ENCODE results near the gene IGLON5. TPM values are rescaled to one million over a fixed set of nuclear protein-coding genes. Genes with fewer than 3 reads are reported as not detected.

Gene IGLON5
- total RNA-seq, 2 experiments from 2014 or later, result not detected

GRCh38 chr19:51292971-51293370 lies 18.5 kb upstream of the IGLON5 start:
- Histone ChIP-seq H3K9me3 (ENCODE audit: low read length) (no peaks in the 10 kb centered on the region), H3K9me2 (ENCODE audit: insufficient read depth, low read length) (no peaks in the 10 kb centered on the region), H3K4me2 (ENCODE audit: low read length) (no peak overlapping the region), H3K27ac (ENCODE audit: low read depth, low read length, poor library complexity, severe bottlenecking) (no peak overlapping the region), H3K4me3 (ENCODE audit: low read depth, low read length, poor library complexity, severe bottlenecking) (no peak overlapping the region), H3K4me1 (ENCODE audit: insufficient read depth, low read length, poor library complexity, severe bottlenecking) (no peaks in the 10 kb centered on the region), H4K20me1 (ENCODE audit: insufficient read depth, low read length) (no peaks in the 10 kb centered on the region), H2AFZ (ENCODE audit: low read length) (no peak overlapping the region), H3K36me3 (ENCODE audit: insufficient read depth, low read length) (no peaks in the 10 kb centered on the region), H3K79me2 (ENCODE audit: insufficient read depth, low read depth, low read length) (no peaks in the 10 kb centered on the region)
- DNase-seq (ENCODE audit: low spot score), result no peak
- intact Hi-C loops (cut with micrococcal nuclease; ENCODE audit: unreplicated experiment), result no loop called here
- ChIA-PET CTCF (ENCODE audit: unreplicated experiment) (no interaction called here), POLR2A (interaction anchor here (1.0 kb wide), 1 partner anchor 11 kb away, joined by 3 read pairs; no protein-coding TSS in a partner anchor)
- BruUV-seq (replicated peaks), result no TSS peak
- no peak for TF ChIP-seq CTCF (conservative IDR thresholded peaks at IDR 0.05; ENCODE audit: low read length)
- TF ChIP-seq EZH2phosphoT487 (IDR thresholded peaks at IDR 0.05; ENCODE audit: borderline replicate concordance, low read depth, low read length), result no peak

DNA sequence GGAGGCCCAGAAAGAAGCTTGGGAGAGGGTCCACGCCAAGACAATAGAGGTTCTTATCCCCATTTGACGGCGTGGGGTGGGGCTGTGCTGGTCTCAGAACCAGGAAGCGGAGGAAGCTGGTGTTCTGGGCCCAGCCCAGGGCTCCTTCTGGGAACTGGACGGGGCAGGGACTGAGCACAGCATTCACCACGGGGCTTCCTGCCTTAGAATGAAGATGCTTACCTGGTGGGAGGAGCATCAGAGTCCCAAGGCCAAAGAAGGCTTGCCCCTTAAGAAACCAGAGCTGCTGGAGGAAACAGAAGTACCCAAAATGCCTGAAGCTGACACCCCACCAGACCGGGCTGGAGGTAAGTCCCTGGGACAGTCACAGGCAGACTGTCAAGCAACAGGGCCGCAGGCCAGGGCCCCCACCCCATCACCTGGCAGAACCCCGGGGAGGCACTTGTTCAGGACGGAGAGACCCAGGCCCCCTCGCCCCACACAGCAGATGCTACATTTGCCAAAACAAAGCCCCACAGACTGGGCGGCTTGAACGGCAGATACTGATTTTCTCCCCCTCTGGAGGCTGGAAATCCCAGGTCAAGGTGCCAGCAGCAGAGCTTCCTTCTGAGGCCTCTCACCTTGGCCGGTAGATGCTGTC lies 17.8 kb upstream of the IGLON5 start:
- H3K4me1 ChIP-seq (ENCODE audit: insufficient read depth, low read length, poor library complexity, severe bottlenecking), result no peaks in the 10 kb centered on the region
- intact Hi-C loops (cut with micrococcal nuclease; ENCODE audit: unreplicated experiment), result no loop called here
- H2AFZ ChIP-seq (ENCODE audit: low read length), result no peak overlapping the region
- H3K9me2 ChIP-seq (ENCODE audit: insufficient read depth, low read length), result no peaks in the 10 kb centered on the region
- no peak for TF ChIP-seq EZH2phosphoT487 (IDR thresholded peaks at IDR 0.05; ENCODE audit: borderline replicate concordance, low read depth, low read length)
- no peak for TF ChIP-seq CTCF (conservative IDR thresholded peaks at IDR 0.05; ENCODE audit: low read length)
- ChIA-PET POLR2A (interaction anchor here (0.6 to 1.0 kb wide), 2 partner anchors 10 to 462 kb away, joined by 3 read pairs; no protein-coding TSS in a partner anchor), CTCF (ENCODE audit: unreplicated experiment) (no interaction called here)
- no peaks in the 10 kb centered on the region for H3K36me3 ChIP-seq (ENCODE audit: insufficient read depth, low read length)
- no peak for DNase-seq (ENCODE audit: low spot score)
- no TSS peak for BruUV-seq (replicated peaks)
- no peak overlapping the region for H3K4me3 ChIP-seq (ENCODE audit: low read depth, low read length, poor library complexity, severe bottlenecking)
- no peaks in the 10 kb centered on the region for H3K9me3 ChIP-seq (ENCODE audit: low read length)
- H4K20me1 ChIP-seq (ENCODE audit: insufficient read depth, low read length), result no peaks in the 10 kb centered on the region
- no peak overlapping the region for H3K27ac ChIP-seq (ENCODE audit: low read depth, low read length, poor library complexity, severe bottlenecking)
- no peaks in the 10 kb centered on the region for H3K79me2 ChIP-seq (ENCODE audit: insufficient read depth, low read depth, low read length)
- no peak overlapping the region for H3K4me2 ChIP-seq (ENCODE audit: low read length)

DNA sequence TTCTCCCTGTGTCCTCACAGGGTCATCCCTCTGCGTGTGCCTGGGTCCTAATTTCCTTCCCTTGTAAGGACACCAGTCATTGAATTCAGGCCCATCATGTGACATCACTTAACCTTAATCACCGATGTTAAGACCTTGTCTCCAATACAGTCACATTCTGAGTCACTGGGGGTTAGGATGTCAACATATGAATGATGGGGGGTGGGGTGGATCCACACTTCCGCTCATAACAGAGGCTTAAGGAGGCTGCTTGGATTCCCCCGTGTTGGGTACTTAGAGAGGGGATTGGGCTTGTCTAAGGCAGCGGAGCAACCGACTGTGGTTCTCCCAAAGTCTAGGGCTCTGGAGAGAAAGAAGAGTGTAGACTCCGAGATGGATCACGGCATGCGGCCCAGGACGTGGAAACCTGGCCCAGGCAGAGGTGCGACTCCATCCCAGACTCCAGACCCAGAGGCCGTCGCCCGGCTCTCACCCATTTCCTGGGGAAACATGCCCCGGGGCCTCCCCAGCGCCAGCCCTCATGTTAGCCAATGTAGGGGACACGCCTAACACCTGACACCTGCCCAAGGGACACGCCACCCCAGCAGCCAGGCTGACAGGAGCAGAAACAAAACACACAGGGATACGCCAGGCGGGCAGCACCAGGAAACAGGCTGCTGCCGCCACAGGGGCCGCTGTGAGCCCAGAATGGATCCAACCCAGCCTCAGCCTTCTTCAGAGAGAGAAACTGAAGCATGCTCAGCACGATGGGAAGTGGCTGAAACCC lies 17.1 kb upstream of the IGLON5 start:
- POLR2A ChIA-PET, result interaction anchor here (0.6 to 1.0 kb wide), 2 partner anchors 10 to 462 kb away, joined by 3 read pairs; no protein-coding TSS in a partner anchor
- Histone ChIP-seq H3K4me3 (ENCODE audit: low read depth, low read length, poor library complexity, severe bottlenecking) (no peak overlapping the region), H3K4me2 (ENCODE audit: low read length) (no peak overlapping the region), H4K20me1 (ENCODE audit: insufficient read depth, low read length) (no peaks in the 10 kb centered on the region), H3K4me1 (ENCODE audit: insufficient read depth, low read length, poor library complexity, severe bottlenecking) (no peaks in the 10 kb centered on the region), H3K27ac (ENCODE audit: low read depth, low read length, poor library complexity, severe bottlenecking) (no peak overlapping the region), H3K79me2 (ENCODE audit: insufficient read depth, low read depth, low read length) (no peaks in the 10 kb centered on the region), H3K9me3 (ENCODE audit: low read length) (no peaks in the 10 kb centered on the region), H2AFZ (ENCODE audit: low read length) (no peak overlapping the region), H3K36me3 (ENCODE audit: insufficient read depth, low read length) (no peaks in the 10 kb centered on the region), H3K9me2 (ENCODE audit: insufficient read depth, low read length) (no peaks in the 10 kb centered on the region)
- BruUV-seq (replicated peaks), result no TSS peak
- CTCF ChIA-PET (ENCODE audit: unreplicated experiment), result no interaction called here
- intact Hi-C loops (cut with micrococcal nuclease; ENCODE audit: unreplicated experiment), result no loop called here
- TF ChIP-seq CTCF (conservative IDR thresholded peaks at IDR 0.05; ENCODE audit: low read length) (no peak), EZH2phosphoT487 (IDR thresholded peaks at IDR 0.05; ENCODE audit: borderline replicate concordance, low read depth, low read length) (no peak)
- no peak for DNase-seq (ENCODE audit: low spot score)

Measured in OCI-LY7 (cell line).